ENCODE results near the gene LRPPRC.
A peak's percentile ranks its signal among the peaks of the same experiment; 100 is the strongest.

Gene LRPPRC

GRCh38 chr2:43941359-43941758, 54.4 kb downstream of the LRPPRC start:
- DNase-seq (ENCODE audit: low read depth): no peak
- no peak for TF ChIP-seq CTCF (IDR thresholded peaks at IDR 0.05; ENCODE audit: insufficient read depth, low read depth, low read length, missing control alignments)
- H3K4me3 ChIP-seq (ENCODE audit: low read length): no peak overlapping the region

GRCh38 chr2:43939695-43940256, 56.0 kb downstream of the LRPPRC start:
- no peak for TF ChIP-seq CTCF (IDR thresholded peaks at IDR 0.05; ENCODE audit: insufficient read depth, low read depth, low read length, missing control alignments)
- no peak for DNase-seq (ENCODE audit: low read depth)
- no peak overlapping the region for H3K4me3 ChIP-seq (ENCODE audit: low read length)

- H3K4me3 ChIP-seq (ENCODE audit: low read length): no peak overlapping the region
- DNase-seq (ENCODE audit: low read depth): no peak
- no peak for TF ChIP-seq CTCF (IDR thresholded peaks at IDR 0.05; ENCODE audit: insufficient read depth, low read depth, low read length, missing control alignments)
These were observed 58.4 kb downstream of the LRPPRC start for GRCh38 chr2:43937269-43937820.

- no peak overlapping the region for H3K4me3 ChIP-seq (ENCODE audit: low read length)
- DNase-seq (ENCODE audit: low read depth): peak; percentile 24
- TF ChIP-seq CTCF (IDR thresholded peaks at IDR 0.05; ENCODE audit: insufficient read depth, low read depth, low read length, missing control alignments): no peak
These were observed 61.2 kb downstream of the LRPPRC start for GRCh38 chr2:43934567-43934966.

- no peak for TF ChIP-seq CTCF (IDR thresholded peaks at IDR 0.05; ENCODE audit: insufficient read depth, low read depth, low read length, missing control alignments)
- no peak for DNase-seq (ENCODE audit: low read depth)
- H3K4me3 ChIP-seq (ENCODE audit: low read length): no peak overlapping the region
These were observed 64.5 kb downstream of the LRPPRC start for GRCh38 chr2:43931293-43931692.

- DNase-seq (ENCODE audit: low read depth): no peak
- no peak overlapping the region for H3K4me3 ChIP-seq (ENCODE audit: low read length)
- TF ChIP-seq CTCF (IDR thresholded peaks at IDR 0.05; ENCODE audit: insufficient read depth, low read depth, low read length, missing control alignments): no peak
These were observed 68.3 kb downstream of the LRPPRC start for GRCh38 chr2:43927442-43927841.

- TF ChIP-seq CTCF (IDR thresholded peaks at IDR 0.05; ENCODE audit: insufficient read depth, low read depth, low read length, missing control alignments): no peak
- H3K4me3 ChIP-seq (ENCODE audit: low read length): no peak overlapping the region
- DNase-seq (ENCODE audit: low read depth): no peak
These were observed 70.4 kb downstream of the LRPPRC start for GRCh38 chr2:43925431-43925830.
